DMS153 treated with DMSO at 0.1 percent for 48 hours (cell line): ENCODE measurements around the gene PALD1.
"Not testable (repeated sequence)": the region's sequence is repeated elsewhere in the genome, so short reads cannot be mapped to it uniquely, and the experiment has no call there.

Experiments
- DNase-seq: peaks from one replicate; lab custom pipeline; 2025; ENCODE audit not compliant: unreplicated experiment; lab: John Stamatoyannopoulos, UW

Gene PALD1

DNA sequence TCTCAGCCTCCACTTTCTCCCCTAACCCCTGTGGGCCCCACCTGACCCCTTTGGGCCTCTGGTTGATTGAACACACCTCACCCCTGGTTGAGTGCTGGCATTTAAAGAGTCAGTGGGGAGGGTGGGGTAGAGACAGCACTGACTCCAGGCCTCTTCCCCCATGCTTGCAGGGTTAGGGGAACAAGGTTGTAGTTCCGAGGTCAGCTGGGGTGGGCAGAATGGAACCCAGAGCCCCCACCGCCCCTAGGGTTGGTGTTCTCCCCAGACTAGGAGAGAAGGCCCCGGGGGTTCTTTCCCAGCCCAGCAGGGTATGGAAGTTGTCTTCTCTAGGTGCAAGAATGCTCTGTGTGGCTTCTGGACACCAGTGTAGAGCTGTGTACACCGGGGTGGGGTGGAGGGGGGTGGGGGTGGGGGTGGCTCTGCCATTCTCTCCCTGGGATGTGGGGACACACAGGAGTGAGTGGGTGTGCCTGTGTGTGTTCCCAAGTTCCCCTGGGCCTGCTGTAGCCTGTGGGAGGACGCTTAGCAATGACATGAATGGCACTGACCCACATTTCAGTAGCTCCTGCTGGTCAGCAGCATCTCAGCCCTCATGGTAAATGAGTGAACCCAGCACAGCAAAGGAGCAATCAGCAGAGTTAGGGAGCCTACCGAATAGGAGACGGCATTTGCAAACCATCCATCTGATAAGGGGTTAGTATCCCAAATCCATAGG, 90.4 kb downstream of the PALD1 start:
- no peak for DNase-seq

DNA sequence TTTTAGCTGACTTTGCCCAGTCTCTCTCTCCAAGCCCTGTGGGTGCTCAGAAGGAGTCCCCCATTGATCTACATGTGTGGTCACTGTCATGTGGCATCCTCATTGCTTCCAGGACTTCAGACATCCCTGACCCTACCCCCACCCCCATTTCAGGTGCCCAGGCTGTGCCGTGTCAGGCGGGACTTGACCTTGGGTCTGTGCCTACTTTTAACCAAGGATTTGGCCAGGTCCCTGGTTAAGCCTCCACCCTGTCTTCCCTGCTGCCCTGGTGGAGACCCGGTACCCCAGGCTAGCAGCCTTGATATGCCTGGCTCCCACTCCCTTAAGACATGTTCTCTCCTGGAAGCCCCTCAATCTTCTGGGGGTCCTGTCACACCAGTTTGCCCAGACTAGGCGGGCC, 92.7 kb downstream of the PALD1 start:
- no peak for DNase-seq

DNA sequence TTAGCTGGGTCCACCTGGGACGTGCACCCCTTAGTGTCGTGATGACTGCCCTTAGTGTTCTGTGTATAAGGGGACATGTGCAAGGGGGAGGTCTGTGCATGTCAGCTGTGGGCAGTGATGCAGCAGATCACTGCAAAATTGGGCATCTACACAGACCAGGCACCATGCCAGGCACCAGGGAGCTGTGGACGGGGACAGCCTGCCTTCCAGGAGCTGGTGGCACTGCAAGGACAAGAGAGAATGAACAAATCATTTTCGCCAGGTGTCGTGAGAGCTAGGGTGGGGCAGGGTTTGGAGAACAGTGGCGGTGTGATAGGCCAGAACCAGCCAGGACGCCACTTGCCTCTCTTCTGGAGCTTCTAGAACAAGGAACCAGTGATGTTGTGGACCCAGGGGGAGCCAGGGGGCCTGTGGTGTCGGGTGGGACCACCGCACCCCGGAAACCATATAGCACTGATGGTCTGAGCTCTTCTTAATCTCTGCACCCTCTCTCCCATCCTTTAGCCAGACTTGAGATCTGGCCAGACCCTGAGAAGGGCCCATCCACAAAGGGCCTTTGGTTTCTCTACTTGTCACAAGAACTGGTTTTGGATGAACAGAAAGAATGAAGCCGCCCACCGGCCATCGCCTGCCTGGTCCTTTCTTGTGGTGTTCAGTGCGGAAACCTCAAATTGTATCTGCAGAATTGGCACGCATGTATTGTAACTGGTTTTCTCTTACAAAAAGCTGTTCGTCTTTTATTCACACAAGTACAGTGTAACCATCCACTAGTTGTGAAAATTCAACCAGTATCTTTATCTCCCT, 93.3 kb downstream of the PALD1 start:
- no peak for DNase-seq

DNA sequence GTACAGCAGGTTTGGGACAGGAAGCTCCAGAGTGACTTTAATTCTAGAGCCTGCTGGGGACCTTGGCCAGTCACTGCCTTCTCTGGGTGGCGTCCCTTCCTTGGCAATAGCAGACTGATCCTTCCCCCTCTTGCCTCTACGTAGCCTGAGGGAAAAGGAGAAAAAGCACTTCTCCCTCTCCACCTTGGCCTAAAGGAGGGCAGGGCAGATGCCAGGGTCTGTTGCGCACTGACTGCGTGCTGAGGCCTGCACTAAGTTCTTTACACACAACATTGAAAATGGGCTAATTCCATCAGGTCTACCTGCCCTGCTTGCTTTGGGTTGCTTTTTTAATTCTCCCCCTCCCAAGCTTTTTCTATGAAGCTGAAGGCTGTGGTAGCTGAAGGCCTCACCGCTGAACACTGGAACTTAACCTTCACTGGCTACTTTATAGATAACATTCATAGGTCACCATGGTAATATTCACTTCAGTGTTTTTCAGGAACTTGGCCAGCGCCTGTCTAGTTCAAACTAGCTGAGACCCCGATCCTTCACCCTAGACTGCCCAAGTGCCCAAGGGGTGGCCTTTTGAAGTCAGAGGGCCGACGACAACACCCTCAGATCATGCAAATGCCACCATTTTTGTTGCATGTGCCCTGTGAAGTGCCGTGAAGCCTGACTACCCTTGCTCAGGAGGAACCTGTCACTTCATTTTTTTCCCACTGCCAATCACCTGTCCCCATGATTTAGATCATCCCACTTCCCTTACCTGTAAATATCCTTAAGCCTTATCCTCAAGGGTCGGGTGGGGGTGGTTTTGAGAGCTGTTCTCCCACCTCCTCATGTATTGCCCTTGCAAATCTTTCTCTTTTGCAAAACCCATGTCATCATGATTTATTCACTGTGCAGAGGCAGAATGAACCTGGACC, 95.3 kb downstream of the PALD1 start:
- no peak for DNase-seq

DNA sequence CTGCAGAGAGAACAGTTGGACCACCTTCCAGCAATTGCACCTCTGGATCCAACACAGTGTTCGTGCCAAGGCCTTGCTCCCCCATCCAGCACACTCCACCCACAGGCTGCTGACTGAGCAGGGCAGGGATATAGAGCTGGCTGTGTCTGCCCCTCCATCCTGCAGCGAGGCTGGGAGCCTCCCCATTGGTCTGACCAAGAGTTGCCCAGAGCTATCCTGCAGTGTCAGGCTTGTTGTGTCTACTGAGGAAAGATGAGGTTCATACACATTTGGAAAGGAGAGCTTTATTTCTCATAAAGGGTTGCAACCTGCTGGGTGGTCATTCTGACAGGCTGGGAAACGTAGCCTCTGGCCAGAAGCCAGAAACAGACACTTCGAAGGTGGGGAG, 96.9 kb downstream of the PALD1 start:
- DNase-seq, result peak; percentile 31

DNA sequence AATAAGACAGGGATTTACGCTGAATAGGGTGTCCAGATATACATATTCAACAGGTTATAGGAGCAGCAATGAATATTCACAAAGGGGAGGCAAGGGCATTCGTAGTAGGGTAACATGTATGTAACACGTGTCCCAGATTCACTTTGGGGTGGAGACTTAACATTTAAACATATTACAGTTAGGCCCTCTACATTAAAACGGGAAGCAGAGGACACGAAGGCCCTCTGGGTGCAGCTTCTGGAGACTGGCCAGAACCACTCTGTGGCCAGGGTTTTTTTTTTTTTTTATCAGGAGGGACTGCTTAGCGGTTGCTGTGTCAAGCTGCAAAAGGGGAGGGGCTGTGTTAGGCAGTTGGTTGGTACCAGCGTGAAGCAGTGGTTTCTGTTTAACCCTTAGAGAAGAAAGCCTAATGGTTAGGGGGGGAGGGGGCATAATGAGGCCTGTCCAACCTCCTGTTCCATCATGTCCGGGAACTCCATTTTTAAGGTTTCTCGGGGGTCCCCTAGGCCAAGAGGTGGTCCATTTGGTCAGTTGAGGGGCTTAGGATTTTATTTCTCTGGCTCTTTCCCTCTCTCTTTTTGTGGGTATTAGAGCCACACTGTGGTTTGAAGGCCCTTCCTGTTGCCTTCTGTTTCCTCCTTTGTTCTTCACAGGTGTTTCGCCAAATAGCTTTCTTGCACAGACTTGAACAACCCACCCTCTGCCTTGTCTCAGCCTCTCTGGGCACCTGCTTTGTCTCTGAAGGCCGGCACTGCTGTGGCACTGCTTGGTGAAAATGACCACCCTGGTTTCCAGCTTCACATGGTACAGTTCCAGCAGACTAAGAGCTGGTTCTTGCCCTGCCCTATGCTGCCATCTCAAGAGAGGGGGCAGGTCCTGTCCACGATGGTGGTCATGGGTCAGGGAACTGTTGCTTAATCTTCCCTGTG, 97.6 kb downstream of the PALD1 start:
- peak; percentile 63 for DNase-seq

DNA sequence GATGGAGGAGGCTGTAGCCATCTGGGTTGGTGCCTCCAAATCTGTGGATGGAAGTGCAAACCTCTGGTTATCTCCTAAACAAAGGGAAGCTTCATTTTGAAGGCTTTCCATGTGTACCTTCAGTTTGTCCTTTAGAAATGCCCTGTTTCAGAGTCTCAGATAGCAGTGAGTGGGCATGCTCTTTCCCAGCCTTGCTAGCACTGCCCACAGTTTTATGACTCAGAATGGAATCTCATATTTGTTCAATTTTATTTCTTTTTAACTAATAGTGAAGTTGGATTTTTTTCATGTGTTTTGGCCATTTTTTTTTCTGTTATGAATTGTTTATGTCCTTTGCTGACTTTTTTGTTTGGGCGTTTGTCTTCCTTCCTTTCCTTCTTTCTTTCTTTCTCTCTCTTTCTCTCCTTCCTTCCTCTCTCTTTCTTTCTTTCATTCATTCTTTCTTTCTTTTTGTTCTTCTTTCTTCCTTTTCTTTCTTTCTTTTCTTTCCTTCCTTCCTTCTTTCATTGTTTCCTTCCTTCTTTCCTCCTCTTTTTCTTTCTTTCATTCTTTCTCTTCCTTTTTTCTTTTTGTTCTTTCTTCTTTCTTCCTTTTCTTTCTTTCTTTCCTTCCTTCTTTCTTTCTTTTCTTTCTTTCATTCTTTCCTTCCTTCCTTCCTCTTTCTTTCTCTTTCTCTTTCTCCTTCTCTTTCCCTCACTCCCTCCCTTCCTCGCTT, 98.4 kb downstream of the PALD1 start:
- DNase-seq, result no peak

DNA sequence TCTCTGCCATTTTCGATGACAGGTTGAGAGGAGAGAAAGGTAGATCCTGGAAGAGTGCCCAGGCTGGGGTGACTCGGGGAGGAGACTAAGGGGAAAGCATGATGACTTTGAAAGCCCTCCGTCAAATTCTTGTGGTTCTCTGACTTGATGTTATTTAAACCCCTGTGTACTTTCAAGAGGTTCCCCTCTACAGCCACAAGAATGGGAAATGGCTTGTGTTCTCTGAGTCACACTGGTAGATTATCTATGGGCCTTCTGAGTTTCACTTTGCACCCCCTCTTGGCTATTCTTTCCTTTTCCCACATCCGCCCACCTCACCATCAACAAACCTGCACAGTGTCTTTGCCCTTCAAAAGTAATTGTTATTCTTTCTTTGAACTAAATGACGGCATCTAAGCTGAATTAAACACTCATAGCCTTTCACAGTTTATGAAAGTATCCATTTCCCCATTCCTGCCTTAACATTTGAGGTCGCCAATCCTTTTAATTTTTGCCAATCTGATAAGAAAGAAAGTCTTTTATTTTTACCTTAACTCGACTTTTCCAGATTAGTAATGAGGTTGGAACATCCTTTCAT, 99.9 kb downstream of the PALD1 start:
- DNase-seq, result no peak

DNA sequence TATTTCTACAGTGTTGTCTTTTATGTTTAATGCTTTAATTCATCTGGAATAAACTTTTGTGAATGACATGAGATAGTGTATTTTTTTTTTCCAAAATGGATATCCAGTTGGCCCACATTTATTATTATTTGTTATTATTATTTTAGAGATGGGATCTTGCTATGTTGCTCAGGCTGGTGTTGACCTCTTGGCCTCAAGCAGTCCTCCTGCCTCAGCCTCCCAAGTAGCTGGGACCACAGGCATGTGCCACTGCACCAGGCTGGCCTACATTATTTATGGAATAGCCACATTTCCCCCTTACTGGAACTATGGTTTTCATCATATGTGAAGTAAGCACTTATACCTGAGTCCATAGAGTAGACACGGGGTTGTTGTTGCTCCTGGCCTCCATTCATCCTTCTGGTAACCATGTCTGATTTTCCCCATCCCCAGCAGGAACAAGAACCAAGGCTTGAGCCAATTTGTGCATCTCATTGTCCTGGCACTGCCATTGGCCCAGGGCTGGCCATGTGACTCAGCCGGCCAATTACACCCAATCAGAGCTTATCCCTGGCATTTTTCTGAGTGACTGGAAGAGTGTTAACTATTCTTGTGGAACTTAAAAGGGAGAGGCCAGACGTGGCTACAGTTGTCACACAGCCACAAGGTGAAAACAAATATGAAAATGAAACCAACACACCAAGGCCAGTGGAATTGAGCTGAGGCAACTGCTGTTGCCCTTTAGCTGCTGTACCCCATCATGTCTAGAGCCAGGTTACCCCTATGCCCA, 100.9 kb downstream of the PALD1 start:
- no peak for DNase-seq

DNA sequence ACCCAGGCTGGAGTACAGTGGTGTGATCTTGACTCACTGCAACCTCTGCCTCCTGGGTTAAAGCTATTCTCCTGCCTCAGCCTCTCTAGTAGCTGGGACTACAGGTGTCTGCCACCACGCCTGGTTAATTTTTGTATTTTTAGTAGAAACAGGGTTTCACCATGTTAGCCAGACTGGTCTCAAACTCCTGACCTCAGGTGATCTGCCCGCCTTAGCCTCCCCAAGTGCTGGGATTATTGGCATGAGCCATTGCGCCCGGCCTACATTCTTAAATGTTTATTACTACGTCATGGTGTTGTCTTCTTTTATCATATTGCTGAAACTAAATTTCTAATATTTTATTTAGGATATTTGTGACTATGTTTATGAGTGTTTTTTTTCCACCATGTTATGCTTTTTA, 102.6 kb downstream of the PALD1 start:
- not testable (repeated sequence) for DNase-seq

DNA sequence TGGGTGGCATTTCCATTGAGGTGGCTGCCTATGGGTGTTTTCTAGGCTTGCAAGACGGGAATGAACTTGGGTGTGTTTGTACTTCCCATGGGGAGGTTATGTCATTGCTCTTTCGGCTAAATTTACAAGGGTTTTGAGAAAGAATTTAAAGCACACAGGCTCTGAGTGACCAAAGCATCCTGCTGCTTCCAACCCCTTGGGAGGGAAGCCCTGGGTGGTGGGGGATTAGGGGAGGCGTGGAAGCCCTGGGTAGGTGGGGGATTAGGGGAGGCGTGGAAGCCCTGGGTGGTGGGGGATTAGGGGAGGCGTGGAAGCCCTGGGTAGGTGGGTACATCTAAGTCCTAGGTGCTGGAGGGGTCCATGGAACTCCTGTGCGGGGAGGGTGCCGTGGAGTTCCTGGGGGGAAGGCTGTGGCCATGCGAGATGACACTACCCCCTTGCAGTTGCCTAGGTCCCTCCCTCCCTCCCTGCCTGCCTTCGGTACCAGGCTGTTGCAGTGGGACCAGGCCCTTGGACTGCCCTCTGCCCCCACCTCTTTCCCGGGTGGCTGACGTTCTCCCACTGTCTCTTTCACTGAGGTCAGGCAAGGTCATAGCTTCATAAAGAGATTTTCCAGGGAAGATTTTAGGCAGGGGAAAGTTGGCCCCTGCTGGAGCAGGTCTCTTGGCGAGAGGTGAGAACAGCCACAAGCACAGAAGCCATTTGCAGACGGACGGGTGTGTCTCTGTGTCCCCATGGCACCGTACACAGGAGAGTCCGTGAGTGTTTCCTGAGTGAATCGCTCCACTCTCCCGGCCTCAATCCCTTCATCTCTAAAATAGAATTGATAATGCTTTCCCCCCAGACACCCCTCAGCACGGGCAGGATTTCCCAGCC, 104.5 kb downstream of the PALD1 start:
- DNase-seq, result no peak

DNA sequence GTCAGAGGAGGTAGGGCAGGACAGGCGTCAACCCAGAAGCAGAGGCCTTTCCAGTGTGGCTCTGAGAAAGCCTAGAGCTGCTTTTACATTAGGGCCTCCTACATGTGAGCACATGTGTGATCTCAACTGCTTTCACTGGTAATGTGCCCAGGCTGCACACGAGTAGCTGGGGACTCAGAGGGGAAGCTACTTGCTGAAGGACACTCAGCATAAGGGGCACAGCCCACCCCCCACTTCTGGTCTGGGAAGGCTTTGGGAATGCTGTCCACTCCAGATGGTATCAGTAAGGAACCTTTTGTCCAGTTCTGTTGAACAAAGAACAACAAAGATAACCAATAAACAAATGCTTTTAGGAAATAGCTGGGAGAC, 105.1 kb downstream of the PALD1 start:
- no peak for DNase-seq

DNA sequence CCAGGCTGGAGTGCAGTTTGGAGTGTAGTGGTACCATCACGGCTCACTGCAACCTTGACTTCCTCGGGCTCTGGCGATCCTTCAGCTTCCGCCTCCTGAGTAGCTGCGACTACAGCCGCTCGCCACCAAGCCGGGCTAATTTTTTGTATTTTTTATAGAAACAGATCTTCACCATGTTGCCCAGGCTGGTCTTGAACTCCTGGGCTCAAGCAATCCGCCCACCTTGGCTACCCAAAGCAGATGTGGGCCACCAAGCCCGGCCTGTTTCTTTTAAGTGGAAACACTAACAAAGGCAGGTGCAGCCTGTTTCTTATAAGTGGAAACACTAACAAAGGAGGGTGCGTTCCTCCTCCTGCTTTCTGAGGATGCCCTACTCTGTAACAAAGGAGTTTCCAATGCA, 105.8 kb downstream of the PALD1 start:
- no peak for DNase-seq

DNA sequence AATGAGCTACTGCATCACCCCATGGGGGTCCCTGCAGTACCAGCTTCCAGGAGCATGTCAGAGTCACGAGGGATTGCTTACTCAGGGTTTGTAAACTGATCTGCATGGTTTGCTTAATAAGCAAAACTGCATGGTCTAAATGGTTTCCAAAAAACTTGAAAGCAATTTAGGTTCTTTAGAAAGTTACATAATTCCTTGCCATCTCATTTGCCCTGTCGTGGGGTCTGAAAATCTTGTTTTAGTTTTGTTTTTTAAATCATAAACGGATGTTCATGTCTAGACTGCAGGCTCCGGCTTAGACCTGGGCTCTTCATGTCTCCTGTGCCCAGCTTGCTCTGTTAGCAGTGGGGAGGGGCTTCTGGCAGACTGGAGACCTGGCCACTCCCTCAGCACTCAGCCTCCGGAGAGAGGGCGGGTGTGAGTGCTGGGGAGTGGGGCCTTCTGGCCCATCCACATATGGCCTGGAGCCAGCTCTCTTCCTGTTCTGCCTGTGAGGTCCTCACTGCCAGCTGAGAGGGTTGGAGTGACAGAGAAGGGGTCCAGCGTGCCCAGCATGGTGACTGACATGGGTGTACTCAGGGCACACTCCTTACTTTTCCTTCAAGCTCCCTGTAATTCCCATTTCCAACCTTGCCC, 106.5 kb downstream of the PALD1 start:
- peak; percentile 91 for DNase-seq

DNA sequence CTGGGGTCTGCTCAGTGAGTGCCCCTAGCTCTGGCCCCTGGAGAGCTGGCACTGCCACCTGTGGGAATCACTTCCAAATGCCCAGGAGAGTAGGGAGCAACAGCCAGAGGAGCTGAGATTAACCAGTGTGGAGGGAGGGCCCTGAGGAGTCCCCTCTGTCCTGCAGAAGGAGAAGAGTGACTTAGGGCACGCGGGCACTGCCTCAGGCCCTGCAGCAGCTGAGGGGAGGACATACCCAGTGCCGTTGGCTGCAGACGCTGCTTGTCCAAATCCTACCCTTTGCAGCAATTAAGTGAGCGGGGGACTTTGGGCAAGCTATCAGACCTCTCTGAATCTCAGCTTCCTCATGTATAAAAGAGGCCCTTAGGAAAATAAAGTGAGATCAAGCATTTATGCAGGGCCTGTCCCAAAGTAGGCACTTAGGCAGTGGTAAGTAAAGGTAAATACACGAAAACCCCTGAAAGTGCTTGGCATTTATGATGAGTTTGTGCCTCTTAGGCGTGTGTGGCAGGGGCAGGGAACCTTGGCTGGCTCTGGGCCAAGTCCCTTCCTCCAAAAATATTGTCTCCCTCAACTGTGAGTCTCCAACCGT, 107.1 kb downstream of the PALD1 start:
- no peak for DNase-seq

DNA sequence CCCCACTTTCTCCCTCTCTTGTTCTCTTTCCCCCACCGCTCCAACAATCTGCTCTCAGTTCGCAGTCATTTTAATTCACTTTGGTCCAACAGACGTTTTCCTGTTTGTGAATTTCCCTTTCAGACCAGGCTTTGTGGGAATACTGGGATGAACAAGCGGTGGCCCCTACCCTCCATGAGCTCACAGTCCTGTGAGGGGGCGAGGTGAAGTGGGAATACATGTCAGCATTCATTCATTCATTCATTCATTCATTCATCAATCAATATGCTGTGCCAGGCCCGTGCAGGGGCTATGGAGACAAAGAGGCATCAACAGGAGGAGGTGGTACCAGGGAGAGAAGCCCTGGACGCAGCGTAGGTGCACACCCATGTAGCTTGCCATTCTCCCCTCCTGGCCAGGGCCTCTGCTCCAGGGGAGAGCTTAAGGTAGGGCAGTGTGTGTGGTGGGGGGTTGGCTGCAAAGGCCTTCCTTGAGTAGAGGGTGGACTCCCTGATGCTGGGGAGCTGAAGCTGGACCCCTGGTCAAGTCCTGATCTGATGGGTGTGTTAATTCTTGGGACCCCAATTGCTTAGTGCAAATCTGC, 107.9 kb downstream of the PALD1 start:
- no peak for DNase-seq
